Measurements from ENCODE around the gene PTCH2. TPM values are rescaled to one million over a fixed set of nuclear protein-coding genes. Genes with fewer than 3 reads are reported as not detected.

Gene PTCH2
- total RNA-seq, 1 donor from 2014 or later: 1.0 TPM

DNA sequence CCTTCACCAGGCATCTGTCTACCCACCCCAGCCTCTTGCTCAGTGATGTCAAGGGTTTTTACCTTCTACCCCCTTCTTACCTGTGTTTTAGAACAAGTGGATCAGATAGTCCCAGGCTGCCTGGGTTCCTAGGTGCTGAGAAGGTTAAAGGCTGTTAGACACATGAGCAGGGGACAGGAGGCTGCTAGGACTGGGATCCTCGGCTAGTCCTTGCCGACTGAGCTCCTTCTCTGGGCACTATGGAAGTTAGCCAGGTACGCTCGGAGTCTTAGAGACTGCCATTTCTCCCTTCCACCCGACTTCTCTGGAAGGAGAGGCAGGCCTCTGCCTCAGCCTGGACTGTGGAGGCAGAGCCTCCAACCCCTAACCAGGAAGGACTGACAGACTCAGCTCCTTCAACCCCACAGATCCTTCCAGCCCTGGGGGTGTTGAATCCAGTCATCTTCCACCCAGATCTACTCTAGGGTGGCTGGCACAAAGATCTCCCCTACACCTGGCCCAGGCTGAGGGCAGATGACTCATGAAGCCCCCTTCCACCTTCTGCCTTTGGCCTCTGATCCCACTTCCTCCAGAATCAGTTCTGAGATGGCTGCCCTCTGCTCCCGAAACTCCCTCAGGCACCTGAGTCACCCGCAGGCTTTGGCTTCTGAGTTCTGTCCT, 36.2 kb downstream of the PTCH2 start, which contains the start of gene DYNLT4:
TSS of gene DYNLT4 (minus strand) at position 648 of the 660 bp plus-strand sequence. CDS start 683 bp downstream, outside the sequence.
- no peaks in the 10 kb centered on the region for H3K9me3 ChIP-seq
- H3K27me3 ChIP-seq (ENCODE audit: low read depth): no peaks in the 10 kb centered on the region
- peak within 1 kb of the TSS; percentile 47 for H3K4me3 ChIP-seq
- ATAC-seq: no peak
- H3K36me3 ChIP-seq: peaks cover 45% of the 10 kb centered on the region
- H3K27ac ChIP-seq: peak within 1 kb of the TSS; percentile 100
- DNase-seq: peak; percentile 44
- TF ChIP-seq, protein P1, sequence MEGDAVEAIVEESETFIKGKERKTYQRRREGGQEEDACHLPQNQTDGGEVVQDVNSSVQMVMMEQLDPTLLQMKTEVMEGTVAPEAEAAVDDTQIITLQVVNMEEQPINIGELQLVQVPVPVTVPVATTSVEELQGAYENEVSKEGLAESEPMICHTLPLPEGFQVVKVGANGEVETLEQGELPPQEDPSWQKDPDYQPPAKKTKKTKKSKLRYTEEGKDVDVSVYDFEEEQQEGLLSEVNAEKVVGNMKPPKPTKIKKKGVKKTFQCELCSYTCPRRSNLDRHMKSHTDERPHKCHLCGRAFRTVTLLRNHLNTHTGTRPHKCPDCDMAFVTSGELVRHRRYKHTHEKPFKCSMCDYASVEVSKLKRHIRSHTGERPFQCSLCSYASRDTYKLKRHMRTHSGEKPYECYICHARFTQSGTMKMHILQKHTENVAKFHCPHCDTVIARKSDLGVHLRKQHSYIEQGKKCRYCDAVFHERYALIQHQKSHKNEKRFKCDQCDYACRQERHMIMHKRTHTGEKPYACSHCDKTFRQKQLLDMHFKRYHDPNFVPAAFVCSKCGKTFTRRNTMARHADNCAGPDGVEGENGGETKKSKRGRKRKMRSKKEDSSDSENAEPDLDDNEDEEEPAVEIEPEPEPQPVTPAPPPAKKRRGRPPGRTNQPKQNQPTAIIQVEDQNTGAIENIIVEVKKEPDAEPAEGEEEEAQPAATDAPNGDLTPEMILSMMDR (IDR thresholded peaks at IDR 0.05): no peak
- peaks cover 97% of the 10 kb centered on the region for H3K4me1 ChIP-seq
- intact Hi-C loops (cut with DNase I): no loop called here

GRCh38 chr1:44806025-44806703, 36.9 kb downstream of the PTCH2 start:
- no peak overlapping the region for H3K4me3 ChIP-seq
- H3K27ac ChIP-seq: peak overlapping the region; percentile 100
- ATAC-seq: no peak
- intact Hi-C loops (cut with DNase I): no loop called here
- H3K36me3 ChIP-seq: peaks cover 45% of the 10 kb centered on the region
- DNase-seq: no peak
- TF ChIP-seq, protein P1 (IDR thresholded peaks at IDR 0.05): no peak
- no peaks in the 10 kb centered on the region for H3K27me3 ChIP-seq (ENCODE audit: low read depth)
- no peaks in the 10 kb centered on the region for H3K9me3 ChIP-seq
- H3K4me1 ChIP-seq: peaks cover 97% of the 10 kb centered on the region

DNA sequence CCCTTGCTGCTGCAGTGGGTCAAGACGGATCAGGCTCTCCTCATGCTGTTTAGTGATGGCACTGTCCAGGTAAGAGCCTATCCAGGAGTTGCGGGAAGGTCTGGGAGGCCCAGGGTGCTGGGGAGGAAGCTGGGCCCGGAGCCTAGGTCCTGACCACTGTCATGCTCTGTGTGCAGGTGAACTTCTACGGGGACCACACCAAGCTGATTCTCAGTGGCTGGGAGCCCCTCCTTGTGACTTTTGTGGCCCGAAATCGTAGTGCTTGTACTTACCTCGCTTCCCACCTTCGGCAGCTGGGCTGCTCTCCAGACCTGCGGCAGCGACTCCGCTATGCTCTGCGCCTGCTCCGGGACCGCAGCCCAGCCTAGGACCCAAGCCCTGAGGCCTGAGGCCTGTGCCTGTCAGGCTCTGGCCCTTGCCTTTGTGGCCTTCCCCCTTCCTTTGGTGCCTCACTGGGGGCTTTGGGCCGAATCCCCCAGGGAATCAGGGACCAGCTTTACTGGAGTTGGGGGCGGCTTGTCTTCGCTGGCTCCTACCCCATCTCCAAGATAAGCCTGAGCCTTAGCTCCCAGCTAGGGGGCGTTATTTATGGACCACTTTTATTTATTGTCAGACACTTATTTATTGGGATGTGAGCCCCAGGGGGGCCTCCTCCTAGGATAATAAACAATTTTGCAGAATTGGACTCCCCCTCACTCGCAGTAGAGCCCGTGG, 37.6 kb downstream of the PTCH2 start:
- Histone ChIP-seq H3K27ac (peak overlapping the region; percentile 100), H3K4me1 (peaks cover 95% of the 10 kb centered on the region), H3K36me3 (peaks cover 45% of the 10 kb centered on the region), H3K9me3 (no peaks in the 10 kb centered on the region), H3K27me3 (ENCODE audit: low read depth) (no peaks in the 10 kb centered on the region), H3K4me3 (no peak overlapping the region)
- DNase-seq (peak; percentile 41), ATAC-seq (no peak)
- TF ChIP-seq, protein P1 (IDR thresholded peaks at IDR 0.05): no peak
- intact Hi-C loops (cut with DNase I): no loop called here

DNA sequence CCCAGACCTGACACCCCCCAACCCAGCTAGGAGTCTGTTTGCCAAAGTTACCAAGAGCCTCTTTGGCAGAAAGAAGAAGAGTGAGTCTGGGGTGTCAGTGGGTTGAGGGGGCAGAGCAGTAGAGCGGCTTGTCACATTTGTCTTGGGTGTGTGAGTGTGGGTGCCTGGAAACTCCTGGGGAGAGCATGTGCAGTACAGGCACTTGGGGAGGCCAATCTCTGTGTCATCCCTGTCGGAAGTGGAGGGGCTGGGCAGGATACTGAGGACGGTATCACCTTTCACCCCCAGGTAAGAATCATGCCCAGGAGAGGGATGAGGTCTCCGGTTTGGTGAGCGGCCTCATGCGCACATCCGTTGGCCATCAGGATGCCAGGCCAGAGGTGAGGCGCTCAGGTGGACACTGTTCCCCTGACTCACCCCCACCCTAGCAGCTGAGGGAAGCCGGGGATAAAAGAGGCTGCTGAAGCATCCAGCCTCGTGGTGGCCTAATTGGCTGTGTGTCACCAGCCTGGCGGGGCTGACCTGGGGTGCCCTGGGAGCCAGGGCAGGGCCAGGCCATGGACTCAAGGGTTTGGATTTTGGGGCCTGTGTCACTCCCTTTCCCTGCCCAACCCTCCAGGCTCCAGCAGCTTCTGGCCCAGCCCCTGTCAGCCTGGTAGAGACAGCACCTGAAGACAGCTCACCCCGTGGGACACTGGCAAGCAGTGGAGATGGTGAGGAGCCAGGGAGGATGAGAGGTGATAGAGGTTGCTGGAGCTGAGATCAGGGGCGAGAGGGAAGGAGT, 39.5 kb downstream of the PTCH2 start:
- TF ChIP-seq, protein P1 (IDR thresholded peaks at IDR 0.05): no peak
- Histone ChIP-seq H3K36me3 (peaks cover 45% of the 10 kb centered on the region), H3K27me3 (ENCODE audit: low read depth) (no peaks in the 10 kb centered on the region), H3K4me1 (peaks cover 85% of the 10 kb centered on the region), H3K4me3 (no peak overlapping the region), H3K9me3 (no peaks in the 10 kb centered on the region), H3K27ac (peak overlapping the region; percentile 92)
- ATAC-seq: no peak
- intact Hi-C loops (cut with DNase I): no loop called here
- DNase-seq: peak; percentile 45

GRCh38 chr1:44803062-44803311, 40.1 kb downstream of the PTCH2 start:
- DNase-seq (no peak), ATAC-seq (no peak)
- H3K36me3 ChIP-seq: peaks cover 45% of the 10 kb centered on the region
- no peaks in the 10 kb centered on the region for H3K27me3 ChIP-seq (ENCODE audit: low read depth)
- intact Hi-C loops (cut with DNase I): no loop called here
- TF ChIP-seq, protein P1 (IDR thresholded peaks at IDR 0.05): no peak
- H3K4me1 ChIP-seq: peaks cover 80% of the 10 kb centered on the region
- H3K4me3 ChIP-seq: no peak overlapping the region
- peak overlapping the region; percentile 92 for H3K27ac ChIP-seq
- no peaks in the 10 kb centered on the region for H3K9me3 ChIP-seq
